HepG2 (cell line): ENCODE results near the gene HEXD. TPM values are rescaled to one million over a fixed set of nuclear protein-coding genes. Genes with fewer than 3 reads are reported as not detected.

Experiments used
- BCL6 ChIP-seq: IDR thresholded peaks from 2 replicates; pipeline ENCODE4 v1.6.1; 2016; ENCODE audit warnings: missing genetic modification reagents, missing compliant biosample characterization
- IRF2 ChIP-seq: IDR thresholded peaks from 2 replicates; pipeline ENCODE4 v1.6.1; 2018; ENCODE audit warnings: missing genetic modification reagents, missing compliant biosample characterization
- KDM5A ChIP-seq: fragments of 200-600 bp; sonication (generic); IDR thresholded peaks from 2 replicates; pipeline ENCODE4 v1.7.0; 2018; ENCODE audit warnings: antibody characterized with exemption, mild to moderate bottlenecking, low read length, borderline replicate concordance
- MXD4 ChIP-seq: IDR thresholded peaks from 2 replicates; pipeline ENCODE4 v1.6.1; 2016; ENCODE audit warnings: mild to moderate bottlenecking, missing biosample characterization, missing genetic modification reagents
- SIX1 ChIP-seq: sonication (generic); formaldehyde crosslinking; IDR thresholded peaks from 2 replicates; pipeline ENCODE4 v1.4.0; 2020; ENCODE audit warnings: missing genetic modification reagents, borderline replicate concordance
- ZNF83 ChIP-seq: sonication (generic); formaldehyde crosslinking; IDR thresholded peaks from 2 replicates; pipeline ENCODE4 v1.4.0; 2020; ENCODE audit warnings: missing genetic modification reagents, mild to moderate bottlenecking, borderline replicate concordance
- ZSCAN12 ChIP-seq: sonication (generic); formaldehyde crosslinking; IDR thresholded peaks from 2 replicates; pipeline ENCODE4 v1.9.0; 2021; ENCODE audit warnings: mild to moderate bottlenecking, missing genetic modification reagents
- polyA plus RNA-seq, 8 experiments: library from polyadenylated mRNA; depleted of rRNA in 3 of 8; stranded (reverse) in 7 of 8; unstranded in 1 of 8; fragments of >200 nt; fragmentation: Illumina TruSeq in 4 of 8; extraction: Trizol in 4 of 8; gene quantifications; 2 replicates each; pipeline versions ENCODE4 v1.2.1 to v1.2.3, GENCODE V29; 2011 to 2016; ENCODE audit warnings: low read depth in 4 of 8, missing spikeins in 1 of 8, mixed read lengths in 1 of 8; ENCODE audit not compliant: insufficient read depth in 1 of 8
- total RNA-seq, 5 experiments: library from RNA; depleted of rRNA; stranded (reverse); fragments of >200 nt; fragmentation: Illumina TruSeq; extraction: Trizol; gene quantifications; 2 replicates each; pipeline ENCODE4 v1.2.3, GENCODE V29; 2016; ENCODE audit warnings: low read depth in 1 of 5
- TF ChIP-seq, protein P1 (sequence below): sonication (generic); formaldehyde crosslinking; IDR thresholded peaks from 2 replicates; pipeline ENCODE4 v1.4.0; 2020; ENCODE audit warnings: missing genetic modification reagents, borderline replicate concordance
- TF ChIP-seq, protein P2 (sequence below): sonication (generic); formaldehyde crosslinking; IDR thresholded peaks from 2 replicates; pipeline ENCODE4 v1.8.1; 2023; ENCODE audit warnings: mild to moderate bottlenecking, missing genetic modification reagents, borderline replicate concordance
- TF ChIP-seq, protein P3 (sequence below): sonication (generic); formaldehyde crosslinking; IDR thresholded peaks from 2 replicates; pipeline ENCODE4 v1.5.1; 2020; ENCODE audit warnings: mild to moderate bottlenecking, missing genetic modification reagents
- TF ChIP-seq, protein P4 (sequence below), 2 experiments: fragments of 450-650 bp in 1 of 2; sonication (generic) in 1 of 2; formaldehyde crosslinking in 1 of 2; IDR thresholded peaks; 2 replicates each; pipeline versions ENCODE4 v1.6.1 to v1.8.0; 2016 to 2022; ENCODE audit warnings: antibody characterized with exemption in 1 of 2, mild to moderate bottlenecking in 1 of 2, missing genetic modification reagents in 1 of 2

The HEXD gene
- total and polyA plus RNA-seq, 2 of the 13 experiments (the other 11 are each of a cell fraction or from before 2014, with no cell fraction given) = 22.3 to 41.8 TPM

DNA sequence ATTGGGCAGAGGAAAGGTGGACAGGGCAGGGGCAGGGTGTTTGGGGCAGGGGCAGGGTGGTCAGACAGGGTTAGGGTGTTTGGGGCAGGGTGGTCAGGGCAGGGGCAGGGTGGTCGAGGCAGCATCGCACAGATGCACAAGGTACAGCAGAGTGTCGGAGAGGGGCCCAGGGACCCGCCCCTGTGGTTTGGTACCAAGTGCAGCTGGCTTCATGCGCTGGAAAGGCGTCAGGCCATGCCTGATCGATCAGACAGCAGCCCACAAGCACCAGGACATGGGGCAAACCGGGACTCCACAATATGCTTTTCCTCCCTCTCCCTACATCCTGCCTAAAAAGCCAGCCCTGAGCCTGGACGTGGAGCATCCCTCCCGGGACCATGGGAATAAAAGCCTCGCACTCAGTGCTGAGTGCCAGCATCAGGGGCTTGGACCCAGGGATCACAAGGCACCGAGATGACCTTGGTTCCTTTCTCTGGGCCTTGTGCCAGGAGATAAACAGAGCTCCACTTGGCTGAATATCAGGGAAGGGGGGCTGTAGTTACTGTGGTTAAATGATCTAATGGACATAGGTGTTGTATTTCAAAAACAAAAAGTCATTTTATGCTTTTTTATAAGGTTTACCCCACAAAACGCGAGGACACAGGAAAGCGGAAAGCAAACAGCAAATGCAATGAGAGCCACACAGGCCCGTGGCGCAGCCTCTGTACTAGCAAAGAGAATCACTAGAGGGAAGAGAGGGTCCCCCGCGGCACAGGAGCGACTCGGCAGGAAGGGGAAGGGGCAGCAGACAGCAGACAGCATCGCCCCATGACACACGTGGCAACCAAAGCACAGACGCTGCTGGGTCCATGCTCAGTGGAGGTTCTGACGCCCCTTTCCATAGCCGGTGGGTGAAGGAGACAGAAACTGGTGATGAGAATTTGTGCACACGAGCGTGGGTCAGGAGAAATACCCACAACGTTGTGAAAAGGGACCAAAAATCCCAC lies 5.3 kb upstream of the HEXD start (continued):
- TF ChIP-seq ZNF83 (CRISPR knock-in tag) (no peak), MXD4 (CRISPR knock-in tag) (no peak), ZSCAN12 (CRISPR knock-in tag) (no peak), BCL6 (CRISPR knock-in tag) (peak; percentile 56; the same call in 1 of the 2 replicates), KDM5A (no peak), SIX1 (CRISPR knock-in tag) (peak; percentile 59; the same call in 1 of the 2 replicates), IRF2 (no peak)
- TF ChIP-seq, protein P1, sequence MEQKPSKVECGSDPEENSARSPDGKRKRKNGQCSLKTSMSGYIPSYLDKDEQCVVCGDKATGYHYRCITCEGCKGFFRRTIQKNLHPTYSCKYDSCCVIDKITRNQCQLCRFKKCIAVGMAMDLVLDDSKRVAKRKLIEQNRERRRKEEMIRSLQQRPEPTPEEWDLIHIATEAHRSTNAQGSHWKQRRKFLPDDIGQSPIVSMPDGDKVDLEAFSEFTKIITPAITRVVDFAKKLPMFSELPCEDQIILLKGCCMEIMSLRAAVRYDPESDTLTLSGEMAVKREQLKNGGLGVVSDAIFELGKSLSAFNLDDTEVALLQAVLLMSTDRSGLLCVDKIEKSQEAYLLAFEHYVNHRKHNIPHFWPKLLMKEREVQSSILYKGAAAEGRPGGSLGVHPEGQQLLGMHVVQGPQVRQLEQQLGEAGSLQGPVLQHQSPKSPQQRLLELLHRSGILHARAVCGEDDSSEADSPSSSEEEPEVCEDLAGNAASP = peak; percentile 72; the same call in 1 of the 2 replicates
- TF ChIP-seq, protein P2, sequence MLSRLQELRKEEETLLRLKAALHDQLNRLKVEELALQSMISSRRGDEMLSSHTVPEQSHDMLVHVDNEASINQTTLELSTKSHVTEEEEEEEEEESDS (CRISPR knock-in tag) = no peak
- TF ChIP-seq, protein P3, sequence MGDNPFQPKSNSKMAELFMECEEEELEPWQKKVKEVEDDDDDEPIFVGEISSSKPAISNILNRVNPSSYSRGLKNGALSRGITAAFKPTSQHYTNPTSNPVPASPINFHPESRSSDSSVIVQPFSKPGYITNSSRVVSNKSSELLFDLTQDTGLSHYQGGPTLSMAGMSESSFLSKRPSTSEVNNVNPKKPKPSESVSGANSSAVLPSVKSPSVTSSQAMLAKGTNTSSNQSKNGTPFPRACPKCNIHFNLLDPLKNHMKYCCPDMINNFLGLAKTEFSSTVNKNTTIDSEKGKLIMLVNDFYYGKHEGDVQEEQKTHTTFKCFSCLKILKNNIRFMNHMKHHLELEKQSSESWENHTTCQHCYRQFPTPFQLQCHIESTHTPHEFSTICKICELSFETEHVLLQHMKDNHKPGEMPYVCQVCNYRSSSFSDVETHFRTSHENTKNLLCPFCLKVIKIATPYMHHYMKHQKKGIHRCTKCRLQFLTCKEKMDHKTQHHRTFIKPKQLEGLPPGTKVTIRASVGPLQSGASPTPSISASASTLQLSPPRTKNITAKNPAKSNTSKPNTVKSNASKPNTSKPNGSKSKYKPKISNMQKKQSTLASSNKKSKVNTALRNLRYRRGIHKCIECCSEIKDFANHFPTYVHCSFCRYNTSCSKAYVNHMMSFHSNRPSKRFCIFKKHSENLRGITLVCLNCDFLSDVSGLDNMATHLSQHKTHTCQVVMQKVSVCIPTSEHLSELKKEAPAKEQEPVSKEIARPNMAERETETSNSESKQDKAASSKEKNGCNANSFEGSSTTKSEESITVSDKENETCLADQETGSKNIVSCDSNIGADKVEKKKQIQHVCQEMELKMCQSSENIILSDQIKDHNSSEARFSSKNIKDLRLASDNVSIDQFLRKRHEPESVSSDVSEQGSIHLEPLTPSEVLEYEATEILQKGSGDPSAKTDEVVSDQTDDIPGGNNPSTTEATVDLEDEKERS (CRISPR knock-in tag) = 0 out of 2 replicates have a peak, but pooled peaks have one; percentile 50
- TF ChIP-seq, protein P4, sequence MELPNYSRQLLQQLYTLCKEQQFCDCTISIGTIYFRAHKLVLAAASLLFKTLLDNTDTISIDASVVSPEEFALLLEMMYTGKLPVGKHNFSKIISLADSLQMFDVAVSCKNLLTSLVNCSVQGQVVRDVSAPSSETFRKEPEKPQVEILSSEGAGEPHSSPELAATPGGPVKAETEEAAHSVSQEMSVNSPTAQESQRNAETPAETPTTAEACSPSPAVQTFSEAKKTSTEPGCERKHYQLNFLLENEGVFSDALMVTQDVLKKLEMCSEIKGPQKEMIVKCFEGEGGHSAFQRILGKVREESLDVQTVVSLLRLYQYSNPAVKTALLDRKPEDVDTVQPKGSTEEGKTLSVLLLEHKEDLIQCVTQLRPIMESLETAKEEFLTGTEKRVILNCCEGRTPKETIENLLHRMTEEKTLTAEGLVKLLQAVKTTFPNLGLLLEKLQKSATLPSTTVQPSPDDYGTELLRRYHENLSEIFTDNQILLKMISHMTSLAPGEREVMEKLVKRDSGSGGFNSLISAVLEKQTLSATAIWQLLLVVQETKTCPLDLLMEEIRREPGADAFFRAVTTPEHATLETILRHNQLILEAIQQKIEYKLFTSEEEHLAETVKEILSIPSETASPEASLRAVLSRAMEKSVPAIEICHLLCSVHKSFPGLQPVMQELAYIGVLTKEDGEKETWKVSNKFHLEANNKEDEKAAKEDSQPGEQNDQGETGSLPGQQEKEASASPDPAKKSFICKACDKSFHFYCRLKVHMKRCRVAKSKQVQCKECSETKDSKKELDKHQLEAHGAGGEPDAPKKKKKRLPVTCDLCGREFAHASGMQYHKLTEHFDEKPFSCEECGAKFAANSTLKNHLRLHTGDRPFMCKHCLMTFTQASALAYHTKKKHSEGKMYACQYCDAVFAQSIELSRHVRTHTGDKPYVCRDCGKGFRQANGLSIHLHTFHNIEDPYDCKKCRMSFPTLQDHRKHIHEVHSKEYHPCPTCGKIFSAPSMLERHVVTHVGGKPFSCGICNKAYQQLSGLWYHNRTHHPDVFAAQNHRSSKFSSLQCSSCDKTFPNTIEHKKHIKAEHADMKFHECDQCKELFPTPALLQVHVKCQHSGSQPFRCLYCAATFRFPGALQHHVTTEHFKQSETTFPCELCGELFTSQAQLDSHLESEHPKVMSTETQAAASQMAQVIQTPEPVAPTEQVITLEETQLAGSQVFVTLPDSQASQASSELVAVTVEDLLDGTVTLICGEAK (IDR thresholded peaks at IDR 0.05) = no peak
- TF ChIP-seq, protein P4 (CRISPR knock-in tag; IDR thresholded peaks at IDR 0.05) = 0 out of 2 replicates have a peak, but pooled peaks have one; percentile 25
